Thyroid gland (tissue), 4 donors: ENCODE data around the gene NBAS. TPM values are rescaled to one million over a fixed set of nuclear protein-coding genes. Genes with fewer than 3 reads are reported as not detected.

ENCODE experiments used
- DNase-seq, 2 donors: peaks; one replicate each; pipeline ENCODE4 v3.0.0-alpha.2; 2019
- H3K27ac ChIP-seq, 3 donors: fragments of 200-600 bp; sonication (generic); 1 replicate in 2 of 3; 2 replicates in 1 of 3; pipeline ENCODE4 v1.5.1; 2016 to 2019; ENCODE audit warnings: mild to moderate bottlenecking in 1 of 3, moderate library complexity in 1 of 3
- H3K27me3 ChIP-seq: fragments of 200-600 bp; sonication (generic); one replicate; pipeline ENCODE4 v1.5.1; 2019
- H3K36me3 ChIP-seq, 2 donors: fragments of 200-600 bp; sonication (generic); one replicate each; pipeline ENCODE4 v1.5.1; 2016 to 2019
- H3K4me1 ChIP-seq, 2 donors: fragments of 200-600 bp; sonication (generic); one replicate each; pipeline ENCODE4 v1.5.1; 2017 to 2019
- H3K4me3 ChIP-seq, 3 donors: fragments of 200-600 bp; sonication (generic); replicated peaks in 1 of 3; 1 replicate in 2 of 3; 2 replicates in 1 of 3; pipeline ENCODE4 v1.5.1; 2016; ENCODE audit warnings: mild to moderate bottlenecking in 1 of 3
- H3K9me3 ChIP-seq: fragments of 200-600 bp; sonication (generic); one replicate; pipeline ENCODE4 v1.5.1; 2017
- CTCF ChIP-seq, 6 experiments: fragments of 200-600 bp in 3 of 6; fragments of 450-650 bp in 3 of 6; sonication (generic) in 3 of 6; IDR thresholded peaks; one replicate each; pipeline ENCODE4 v1.5.1; 2016 to 2019; ENCODE audit warnings: antibody characterized with exemption in 6 of 6, mild to moderate bottlenecking in 2 of 6, inconsistent platforms in 1 of 6, moderate library complexity in 1 of 6
- POLR2A ChIP-seq, 2 donors: fragments of 450-650 bp; IDR thresholded peaks; one replicate each; pipeline ENCODE4 v1.6.1; 2017; ENCODE audit warnings: antibody characterized with exemption in 2 of 2, mild to moderate bottlenecking in 2 of 2, moderate library complexity in 1 of 2
- whole genome bisulfite sequencing, 2 donors: methylation state at CpG; one replicate each; pipeline ENCODE4 v1.1.5; 2017; 5-methylcytosine and 5-hydroxymethylcytosine counted together
- intact Hi-C: fragments of 100-400 bp; cut with DNase I; formaldehyde crosslinking; loops from one replicate; pipeline ENCODE4 v1.15.1; 2023
- total RNA-seq, 4 donors: library from RNA; depleted of rRNA; stranded (reverse); fragments of >200 nt; gene quantifications; one replicate each; pipeline ENCODE4 v1.2.3, GENCODE V29; 2016

NBAS gene
- total RNA-seq, 4 donors from 2014 or later, result 50.4 to 71.5 (median 54.7) TPM

GRCh38 chr2:15136639-15137038, 424.5 kb downstream of the NBAS start:
- no peak for TF ChIP-seq POLR2A (IDR thresholded peaks at IDR 0.05)
- Histone ChIP-seq H3K4me3 (no peak overlapping the region), H3K4me1 (no peaks in the 10 kb centered on the region), H3K27ac (no peak overlapping the region), H3K36me3 (no peaks in the 10 kb centered on the region), H3K27me3 (no peaks in the 10 kb centered on the region), H3K9me3 (no peaks in the 10 kb centered on the region)
- intact Hi-C loops, result no loop called here
- DNase-seq, result no peak
- 92 to 97% methylated on average over 6 of the region's 6 CpGs for WGBS, 2 donors

- TF ChIP-seq POLR2A (IDR thresholded peaks at IDR 0.05), result no peak
- no peak for TF ChIP-seq CTCF (IDR thresholded peaks at IDR 0.05)
- WGBS, 2 donors, result 95 to 98% methylated on average over 3 of the region's 3 CpGs
Measured at GRCh38 chr2:15134957-15135356, 426.2 kb downstream of the NBAS start.

GRCh38 chr2:15133461-15133860, 427.7 kb downstream of the NBAS start:
- intact Hi-C loops, result no loop called here
- TF ChIP-seq POLR2A (IDR thresholded peaks at IDR 0.05) (no peak), CTCF (IDR thresholded peaks at IDR 0.05) (no peak)
- no peaks in the 10 kb centered on the region for H3K27me3 ChIP-seq
- no peaks in the 10 kb centered on the region for H3K9me3 ChIP-seq
- no peak overlapping the region for H3K4me3 ChIP-seq
- H3K36me3 ChIP-seq, result no peaks in the 10 kb centered on the region
- no peaks in the 10 kb centered on the region for H3K4me1 ChIP-seq
- DNase-seq, result no peak
- H3K27ac ChIP-seq, result no peak overlapping the region

More at GRCh38 chr2:15134957-15135356, 426.2 kb downstream of the NBAS start:
- no peaks in the 10 kb centered on the region for H3K9me3 ChIP-seq
- no peak overlapping the region for H3K27ac ChIP-seq
- no peaks in the 10 kb centered on the region for H3K4me1 ChIP-seq
- no peak for DNase-seq
- no peaks in the 10 kb centered on the region for H3K27me3 ChIP-seq
- no peaks in the 10 kb centered on the region for H3K36me3 ChIP-seq
- no peak overlapping the region for H3K4me3 ChIP-seq
- intact Hi-C loops, result no loop called here

GRCh38 chr2:15128846-15129245, 432.3 kb downstream of the NBAS start:
- Histone ChIP-seq H3K27ac (no peak overlapping the region), H3K9me3 (no peaks in the 10 kb centered on the region), H3K4me3 (no peak overlapping the region), H3K27me3 (no peaks in the 10 kb centered on the region), H3K36me3 (no peaks in the 10 kb centered on the region), H3K4me1 (no peaks in the 10 kb centered on the region)
- TF ChIP-seq POLR2A (IDR thresholded peaks at IDR 0.05), result no peak
- no peak for TF ChIP-seq CTCF (IDR thresholded peaks at IDR 0.05)
- DNase-seq, result no peak
- intact Hi-C loops, result no loop called here
- 61 to 69% methylated on average over 10 of the region's 10 CpGs for WGBS, 2 donors

GRCh38 chr2:15127876-15128275, 433.3 kb downstream of the NBAS start:
- no peak overlapping the region for H3K27ac ChIP-seq
- DNase-seq, result no peak
- H3K9me3 ChIP-seq, result no peaks in the 10 kb centered on the region
- no peaks in the 10 kb centered on the region for H3K4me1 ChIP-seq
- no peaks in the 10 kb centered on the region for H3K27me3 ChIP-seq
- no peaks in the 10 kb centered on the region for H3K36me3 ChIP-seq
- TF ChIP-seq CTCF (IDR thresholded peaks at IDR 0.05) (no peak), POLR2A (IDR thresholded peaks at IDR 0.05) (no peak)
- WGBS, 2 donors, result 89 to 93% methylated on average over 3 of the region's 3 CpGs
- intact Hi-C loops, result no loop called here
- H3K4me3 ChIP-seq, result no peak overlapping the region

GRCh38 chr2:15127301-15127700, 433.8 kb downstream of the NBAS start:
- TF ChIP-seq POLR2A (IDR thresholded peaks at IDR 0.05) (no peak), CTCF (IDR thresholded peaks at IDR 0.05) (no peak)
- Histone ChIP-seq H3K27me3 (no peaks in the 10 kb centered on the region), H3K9me3 (no peaks in the 10 kb centered on the region), H3K27ac (no peak overlapping the region), H3K4me3 (no peak overlapping the region), H3K36me3 (no peaks in the 10 kb centered on the region), H3K4me1 (no peaks in the 10 kb centered on the region)
- intact Hi-C loops, result no loop called here
- 64 to 74% methylated on average over 4 of the region's 4 CpGs for WGBS, 2 donors
- DNase-seq, result no peak
